Amygdala (tissue), 56 donors: ENCODE measurements around the gene TMEM167A.
A peak's percentile ranks its signal among the peaks of the same experiment; 100 is the strongest.

Source experiments
- DNase-seq, 56 donors: peaks; one replicate each; lab custom pipeline; 2025; lab: John Stamatoyannopoulos, UW

The TMEM167A gene, protein sequence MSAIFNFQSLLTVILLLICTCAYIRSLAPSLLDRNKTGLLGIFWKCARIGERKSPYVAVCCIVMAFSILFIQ

DNA sequence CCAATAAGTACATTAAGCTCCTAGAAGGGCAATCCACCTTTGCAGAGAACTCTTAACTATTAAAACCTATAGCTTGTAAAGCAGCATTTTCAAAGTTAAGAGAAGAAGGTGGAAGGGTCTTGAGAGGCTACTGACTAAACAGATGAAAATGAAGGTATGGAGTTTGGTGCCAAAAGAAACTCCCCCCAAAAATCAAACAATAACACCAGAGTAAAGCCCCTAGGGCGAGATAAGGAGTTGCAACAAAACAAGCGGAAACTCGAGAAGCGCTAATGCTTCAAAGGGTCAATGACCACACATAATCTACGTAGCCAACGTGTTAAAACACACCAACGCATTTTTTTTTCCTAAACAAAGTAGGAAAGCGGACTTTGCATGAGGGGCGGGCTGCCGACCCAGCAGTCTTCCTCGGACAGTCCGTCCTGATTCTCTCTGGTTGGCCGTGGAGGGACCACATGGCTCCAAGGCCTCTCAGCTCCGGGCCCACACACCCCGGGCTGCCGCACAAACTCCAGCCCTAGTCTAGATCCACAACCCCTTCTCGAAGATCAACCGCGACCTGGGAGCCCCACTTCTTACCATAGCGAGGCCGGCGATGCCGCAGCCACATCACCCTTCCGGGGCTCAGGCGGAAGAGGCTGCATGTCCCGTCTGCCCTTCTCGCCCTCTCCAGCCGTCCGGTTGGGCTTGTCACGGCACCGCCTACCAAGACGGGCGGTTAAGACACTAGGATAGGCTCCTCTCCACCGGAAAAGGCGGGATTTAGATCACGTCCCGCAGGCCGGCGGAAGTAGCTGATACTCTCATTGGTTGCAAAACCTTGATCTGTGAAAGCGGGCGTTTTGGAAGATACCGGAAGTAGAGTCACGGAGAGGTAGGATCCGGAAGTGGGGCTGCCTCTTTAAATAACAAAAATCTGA is at the start of gene TMEM167A, which contains the start of gene XRCC4:
TSS of gene TMEM167A (minus strand) at position 653 of the 920 bp plus-strand sequence. CDS start at position 582, 71 bp downstream.
TSS of gene XRCC4 (plus strand) at position 806 of the 920 bp plus-strand sequence. CDS start 27,373 bp downstream, outside the sequence.
- DNase-seq, result peak; percentile 38 to 99 (median 96)

DNA sequence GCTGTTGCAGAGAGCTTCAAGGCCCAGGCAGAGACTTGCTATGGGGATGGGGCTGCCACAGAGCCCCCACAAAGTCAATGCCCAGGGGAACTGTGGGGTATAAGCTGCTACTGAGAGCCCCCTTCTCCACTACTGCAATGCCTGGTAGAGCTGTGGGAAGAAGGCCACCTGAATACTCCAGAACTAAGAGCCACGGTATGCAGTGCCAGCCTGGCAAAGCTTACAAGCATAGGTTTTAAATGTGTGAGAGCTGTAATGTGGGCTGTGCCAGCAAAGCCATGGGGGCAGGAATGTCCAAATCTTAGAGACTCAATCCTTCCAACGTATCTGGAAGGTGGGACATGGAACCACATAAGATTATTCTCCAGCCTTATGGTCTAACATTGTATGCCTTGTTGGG is 49.3 kb upstream of the TMEM167A start:
- DNase-seq, result no peak

DNA sequence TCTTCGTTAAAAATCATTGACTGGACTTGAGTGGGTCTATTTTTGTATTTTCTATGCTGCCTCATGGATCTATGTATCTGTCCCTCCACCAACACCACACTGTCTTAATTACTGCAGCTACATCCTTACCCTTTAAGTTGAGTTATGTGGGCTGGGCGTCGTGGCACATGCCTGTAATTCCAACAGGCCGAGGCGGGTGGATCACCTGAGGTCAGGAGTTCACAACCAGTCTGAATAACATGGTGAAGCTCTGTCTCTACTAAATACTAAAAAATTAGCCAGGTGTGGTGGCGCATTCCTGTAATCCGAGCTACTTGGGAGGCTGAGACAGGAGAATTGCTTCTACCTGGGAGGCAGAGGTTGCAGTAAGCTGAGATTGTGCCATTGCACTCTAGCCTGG is 48.4 kb upstream of the TMEM167A start:
- DNase-seq, result no peak

DNA sequence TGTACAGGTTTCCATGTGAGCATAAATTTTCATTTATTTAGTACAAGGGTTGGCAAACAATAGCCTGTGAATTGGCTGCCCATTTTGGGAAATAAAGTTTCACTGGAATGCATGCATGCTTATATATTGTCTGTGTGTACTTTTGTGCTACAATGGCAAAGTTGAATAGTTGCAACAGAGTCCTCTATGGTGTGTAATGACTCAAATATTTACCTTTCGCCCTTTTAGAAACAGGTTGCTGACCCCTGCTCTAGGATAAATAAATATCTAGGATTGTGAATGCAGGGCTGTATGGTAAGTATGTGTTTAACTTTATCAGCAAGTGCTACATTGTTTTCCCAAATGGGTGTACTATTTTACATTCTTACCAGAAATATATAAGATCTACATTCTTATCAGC is 47.4 kb upstream of the TMEM167A start:
- DNase-seq, result no peak

DNA sequence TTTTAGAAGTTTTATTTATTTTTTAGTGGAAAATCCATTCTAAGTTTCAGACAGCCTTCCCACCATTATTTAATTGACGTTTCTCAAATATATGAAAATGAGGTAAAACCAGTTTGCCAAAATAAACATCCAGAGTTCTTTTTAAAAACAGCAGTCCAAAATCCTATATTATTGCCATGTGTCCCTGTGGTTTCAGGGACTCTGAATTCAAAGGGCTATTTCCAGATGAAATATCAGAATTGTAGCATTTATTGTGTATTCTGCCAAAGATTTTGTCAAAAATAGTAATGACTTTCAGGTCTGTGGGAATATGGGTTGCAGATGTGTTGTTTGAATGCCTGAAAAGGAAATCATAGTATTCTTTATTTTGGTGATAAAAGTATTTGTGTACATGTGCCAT is 41.8 kb upstream of the TMEM167A start:
- no peak for DNase-seq

DNA sequence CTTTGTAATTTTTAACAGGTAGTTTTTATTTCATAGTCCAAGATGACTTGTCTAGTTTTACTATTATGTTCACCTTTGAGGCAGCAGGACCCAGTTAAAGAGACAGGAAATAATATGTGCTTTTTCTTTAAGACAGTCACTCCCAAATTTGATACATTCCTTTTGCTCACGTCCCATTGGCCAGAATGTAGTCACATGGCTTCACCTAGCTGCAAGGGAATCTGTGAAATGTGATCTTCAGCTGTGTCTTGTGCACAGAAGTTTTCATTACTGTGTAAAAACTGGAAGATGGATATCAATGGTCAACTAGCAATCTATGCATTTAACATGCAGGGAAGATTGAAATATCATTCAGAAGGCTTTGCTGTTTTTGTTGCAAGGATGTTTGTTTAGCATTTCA is 41.3 kb upstream of the TMEM167A start:
- DNase-seq, result no peak

DNA sequence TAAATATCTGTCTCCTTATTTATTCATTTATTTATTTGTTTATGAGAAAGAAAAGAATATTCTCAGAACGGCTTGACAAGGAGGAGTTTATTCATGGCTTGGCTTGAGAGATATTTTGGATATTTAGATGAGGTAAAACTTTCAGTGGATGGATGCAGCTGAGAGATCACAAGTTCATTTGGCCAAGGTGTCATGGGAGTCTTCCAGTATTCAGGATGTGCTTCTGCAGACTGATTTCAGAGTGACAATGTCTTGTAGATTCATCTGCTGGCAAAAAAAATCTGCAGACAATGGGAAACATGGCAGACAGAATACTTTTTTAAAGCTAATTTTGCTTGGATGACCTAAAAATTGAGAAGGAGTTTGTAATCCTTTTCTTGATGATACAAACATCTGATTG is 38.6 kb upstream of the TMEM167A start:
- DNase-seq, result no peak

DNA sequence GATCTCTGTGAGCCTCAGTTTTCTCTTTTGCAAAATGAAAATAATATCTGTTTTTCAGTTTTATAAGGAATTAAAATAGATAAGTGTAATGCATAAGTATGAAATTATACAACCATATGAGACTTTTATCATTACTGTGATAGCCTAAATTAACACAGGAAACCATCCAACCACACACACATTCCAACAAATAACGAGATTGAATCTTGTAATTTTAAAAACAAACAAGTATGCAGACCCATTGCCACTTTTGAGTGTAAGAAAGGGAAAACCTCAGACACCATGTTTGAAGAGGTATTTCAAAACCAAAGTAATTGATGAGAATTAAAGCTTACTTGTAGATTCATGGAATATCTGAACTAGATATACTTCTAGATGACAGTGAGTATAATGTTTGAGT is 32.2 kb upstream of the TMEM167A start:
- no peak for DNase-seq

DNA sequence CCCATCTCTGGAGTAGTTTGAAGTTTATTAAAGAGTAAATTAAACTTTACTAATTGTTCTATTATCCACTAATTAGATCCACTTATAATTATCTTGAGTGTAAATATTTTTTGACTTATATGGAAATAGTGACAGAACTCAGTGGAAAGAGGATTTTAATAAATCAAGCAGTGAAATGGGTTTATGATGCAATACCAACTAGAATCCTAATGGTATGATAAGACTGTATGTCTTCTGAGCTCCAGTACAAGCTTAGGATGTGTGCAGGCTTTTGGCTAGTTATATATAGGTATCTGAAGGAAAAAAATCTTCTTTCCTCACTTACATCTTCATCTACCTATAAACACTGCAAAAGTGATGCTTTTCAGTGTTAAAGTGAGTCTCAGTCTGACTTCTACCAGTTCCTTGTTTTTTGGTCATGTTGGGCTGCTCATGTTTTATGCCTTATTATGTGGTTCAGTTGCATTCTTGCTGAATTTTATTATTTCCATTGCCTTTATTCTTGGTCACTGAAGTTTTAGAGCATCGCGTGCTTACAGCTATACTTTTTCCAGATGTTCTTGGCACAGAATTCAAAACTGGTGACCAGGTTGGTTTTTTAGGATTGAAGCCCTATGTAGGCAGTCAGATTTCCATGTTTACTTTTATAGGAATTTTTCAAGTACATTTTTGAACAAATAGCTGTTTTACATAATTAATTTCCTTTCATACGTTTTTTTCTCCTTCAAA is 30.7 kb upstream of the TMEM167A start:
- DNase-seq, result no peak

DNA sequence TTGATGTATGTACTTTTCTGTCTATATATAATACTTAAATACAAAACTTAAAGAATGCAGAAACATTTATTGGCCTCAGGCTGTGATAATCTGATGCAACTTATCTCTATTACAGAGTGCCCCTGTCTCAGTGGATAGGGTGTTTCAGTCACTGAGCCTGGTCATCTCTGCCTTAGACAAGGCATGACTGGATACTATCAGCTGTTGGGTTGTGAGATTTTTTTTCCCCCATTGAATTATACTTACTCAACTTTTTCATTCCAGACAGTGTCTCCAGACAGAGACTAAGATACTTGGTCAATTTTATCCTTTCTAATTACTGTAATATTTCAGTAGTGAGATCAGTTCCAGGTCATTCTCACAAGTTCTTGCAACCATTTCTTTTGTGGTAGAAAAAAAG is 26.8 kb upstream of the TMEM167A start:
- no peak for DNase-seq

DNA sequence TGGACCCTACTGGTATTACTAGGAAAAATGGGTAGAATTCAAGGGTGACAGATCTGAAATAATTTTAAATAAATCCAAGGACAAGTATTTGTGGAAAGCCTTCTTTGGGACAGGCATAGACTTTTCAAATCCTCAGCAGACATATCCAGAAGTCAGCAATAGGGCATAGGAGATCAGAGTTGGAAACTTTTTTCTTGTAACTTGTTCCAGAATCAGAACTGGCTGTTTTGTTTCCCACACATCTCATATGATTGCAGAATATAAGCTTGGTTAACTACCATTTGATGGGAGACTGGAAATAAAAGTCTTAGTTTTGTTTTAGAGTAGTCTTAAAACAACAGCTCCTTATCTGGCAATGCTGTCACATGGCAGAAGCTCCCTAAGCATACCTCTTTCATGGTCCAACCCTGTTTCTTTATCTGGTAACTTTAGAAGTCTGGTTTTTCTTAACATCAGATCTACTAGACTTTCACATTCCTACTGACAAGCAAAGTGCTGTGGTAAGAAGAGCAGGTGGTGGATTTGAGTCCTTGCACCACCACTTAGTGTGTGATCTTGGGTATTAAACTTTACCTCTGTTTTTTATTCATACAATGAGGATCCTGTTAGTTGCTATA is 25.3 kb upstream of the TMEM167A start:
- DNase-seq, result no peak

DNA sequence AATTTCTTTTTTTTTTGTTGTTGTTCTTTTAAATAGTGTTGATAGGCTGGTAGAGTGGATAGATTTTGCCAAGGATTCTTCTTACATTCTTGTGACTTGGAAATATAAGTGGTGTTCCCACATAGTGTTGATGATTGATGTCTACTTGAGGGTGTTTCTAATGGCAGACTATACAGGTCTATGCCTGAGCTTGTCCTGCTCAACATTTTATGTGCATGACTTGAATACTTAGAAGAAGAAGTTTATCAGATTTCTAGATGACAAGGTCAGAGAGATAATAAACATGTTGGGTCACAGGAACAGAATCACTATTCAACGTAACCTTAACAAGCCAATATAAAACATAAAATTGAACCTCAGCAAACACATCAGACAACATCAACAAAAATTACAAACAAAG is 24.3 kb upstream of the TMEM167A start:
- no peak for DNase-seq

DNA sequence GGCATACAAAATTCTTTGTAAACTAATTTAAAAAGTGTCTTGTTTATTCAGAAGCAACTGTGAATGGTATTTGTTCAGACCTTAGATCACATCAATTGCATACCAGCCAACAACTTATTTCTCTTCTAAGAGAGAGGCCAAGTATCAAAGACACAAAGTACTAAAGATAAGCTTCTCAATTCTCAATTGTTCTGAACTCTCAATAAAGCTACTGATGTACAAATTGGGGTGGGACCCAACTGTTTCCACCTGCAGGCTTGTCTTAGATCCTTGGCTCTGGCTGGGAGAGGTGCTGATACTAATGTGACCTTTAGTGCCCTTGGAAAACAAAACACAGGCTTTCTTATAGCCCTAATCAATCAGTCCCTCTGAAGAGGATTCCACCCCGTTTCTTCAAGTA is 22.3 kb upstream of the TMEM167A start:
- DNase-seq, result no peak

DNA sequence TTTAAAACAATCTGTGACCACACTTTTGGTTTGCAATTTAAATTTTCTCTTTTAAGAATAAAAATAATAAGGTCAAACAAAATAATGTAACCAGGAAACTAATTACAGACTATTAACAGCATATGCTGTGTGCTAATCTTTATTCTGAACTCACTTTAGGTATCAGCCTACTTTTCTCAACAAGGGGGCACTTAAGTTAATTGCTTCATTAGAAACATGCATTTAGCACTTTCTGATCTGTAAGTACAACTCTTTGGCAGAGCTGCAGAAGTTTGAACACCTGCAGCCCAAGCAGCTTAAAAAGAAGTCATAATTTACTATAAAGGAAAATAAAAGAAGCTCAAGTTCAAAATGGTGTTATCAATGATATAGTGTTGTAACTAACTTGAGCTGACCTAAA is 21.8 kb upstream of the TMEM167A start:
- no peak for DNase-seq

DNA sequence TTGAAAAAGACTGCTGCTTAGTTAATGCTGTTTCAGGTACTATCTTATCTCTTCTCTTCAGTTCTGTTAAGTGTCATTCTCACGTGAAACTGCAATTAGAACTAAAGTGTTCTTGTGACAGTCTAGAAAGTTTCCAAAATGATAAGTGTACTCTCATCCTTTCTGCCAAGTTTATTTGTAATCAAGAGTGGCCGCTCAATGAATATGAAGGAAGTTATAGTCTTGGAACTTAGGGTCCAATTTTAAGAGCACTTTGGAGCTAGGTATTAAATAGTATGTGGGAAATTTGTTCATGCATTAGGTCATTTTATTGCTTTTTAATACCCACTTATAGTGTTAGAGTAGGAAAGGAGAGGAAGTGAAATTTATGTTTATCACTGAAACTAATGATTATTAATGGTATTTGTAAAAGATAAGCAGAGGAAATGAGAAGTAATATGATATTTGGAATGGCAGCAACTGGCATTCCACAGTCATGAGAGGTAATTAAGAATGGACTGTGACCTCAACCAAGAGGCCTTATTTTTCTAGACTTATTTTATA is 20.6 kb upstream of the TMEM167A start:
- no peak for DNase-seq

DNA sequence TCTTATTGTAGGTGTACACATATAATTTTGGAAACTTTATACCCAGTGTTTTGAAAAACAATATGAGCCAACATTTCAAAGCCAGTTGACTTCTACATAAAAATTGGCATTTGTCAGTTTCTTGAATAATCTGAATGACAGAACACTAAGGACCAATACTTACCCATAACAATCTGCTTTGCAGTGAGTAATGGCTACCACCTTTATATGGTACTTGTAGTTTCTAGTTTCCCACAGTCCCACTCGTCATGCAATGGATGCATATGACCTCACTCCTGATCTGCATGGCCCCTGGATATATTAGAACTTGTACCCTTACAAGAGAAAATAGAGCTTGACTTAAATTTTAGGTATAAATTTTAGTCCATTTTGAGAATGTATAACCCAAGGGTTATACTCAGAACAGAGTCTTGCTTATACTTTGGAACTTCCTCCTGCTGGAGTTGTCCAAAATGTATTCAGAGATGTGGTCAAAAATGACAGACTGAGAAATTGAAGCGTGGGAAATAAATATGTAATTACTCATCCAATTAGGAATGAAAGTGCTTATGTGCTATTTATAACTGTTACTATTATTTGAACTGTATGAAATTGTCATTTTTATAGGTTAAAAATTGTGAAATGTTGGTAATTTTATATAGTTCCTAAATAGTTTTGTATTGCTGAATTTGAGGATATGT is 19.6 kb upstream of the TMEM167A start:
- DNase-seq, result no peak

DNA sequence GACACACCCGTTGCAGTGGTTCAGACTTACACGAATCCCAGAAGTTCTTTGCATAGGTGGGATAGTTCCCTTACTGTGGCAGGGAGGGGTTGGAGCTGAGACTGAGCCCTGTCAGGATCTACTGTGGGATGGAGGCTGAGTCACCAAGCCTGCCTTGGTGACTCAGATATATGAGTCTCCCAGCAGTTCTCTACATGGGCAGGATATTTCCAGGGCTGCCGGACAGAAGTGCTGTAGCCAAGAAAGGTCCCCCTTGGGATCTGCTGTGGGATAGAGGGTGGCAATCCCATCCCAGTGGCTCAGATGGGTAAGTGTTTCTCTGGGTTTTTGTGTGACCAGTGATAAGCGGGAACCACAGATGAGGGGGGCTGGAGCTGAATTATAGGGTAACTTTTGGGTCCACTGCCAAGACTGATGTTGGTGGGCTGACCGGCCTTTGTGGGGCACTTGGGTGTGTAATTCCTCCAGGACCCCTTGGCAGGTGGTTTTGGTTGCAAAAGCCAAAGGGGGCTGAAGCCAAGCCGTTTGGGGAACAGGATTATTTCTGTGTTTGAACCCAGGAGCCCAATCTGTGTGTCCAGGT is 18.9 kb upstream of the TMEM167A start:
- DNase-seq, result peak in 1 of 56 donors; percentile 2

DNA sequence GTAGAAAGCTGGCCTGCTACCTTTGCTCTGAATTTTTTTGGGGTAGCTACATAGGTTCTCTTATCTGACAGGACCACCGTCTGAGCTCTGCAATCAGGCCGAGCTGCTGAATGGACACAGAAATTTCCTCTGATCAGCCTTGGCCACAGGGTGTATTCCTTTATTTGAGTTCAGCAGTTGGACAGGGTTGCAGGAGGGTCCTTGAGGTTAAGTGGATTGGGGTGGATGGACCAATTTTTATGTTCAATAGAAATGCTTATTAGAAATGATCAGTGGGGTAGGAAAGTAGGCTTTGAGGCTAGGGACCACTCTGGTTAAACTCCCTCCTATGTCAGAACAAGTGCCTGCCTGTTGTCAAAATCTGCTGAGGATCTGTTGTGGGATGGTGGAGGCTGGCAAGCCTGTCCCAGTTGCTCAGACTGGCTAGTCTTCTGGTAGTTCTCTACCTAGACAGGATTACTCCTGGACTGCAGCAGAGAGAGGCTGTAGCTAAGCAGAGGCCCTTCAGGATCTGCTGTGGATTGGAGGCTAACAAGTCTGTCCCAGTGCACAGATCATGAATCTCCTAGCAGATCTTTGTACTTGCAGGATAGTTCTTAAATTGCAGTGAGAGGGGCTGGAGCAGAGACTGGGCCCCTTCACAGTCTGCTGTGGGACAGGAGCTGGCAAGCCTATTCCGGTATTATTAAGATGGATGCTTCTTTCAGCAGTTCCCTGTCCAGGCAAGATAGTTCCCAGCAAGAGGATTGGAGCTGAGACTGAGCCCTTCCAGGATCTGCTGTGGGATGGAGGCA is 18.2 kb upstream of the TMEM167A start:
- no peak for DNase-seq

DNA sequence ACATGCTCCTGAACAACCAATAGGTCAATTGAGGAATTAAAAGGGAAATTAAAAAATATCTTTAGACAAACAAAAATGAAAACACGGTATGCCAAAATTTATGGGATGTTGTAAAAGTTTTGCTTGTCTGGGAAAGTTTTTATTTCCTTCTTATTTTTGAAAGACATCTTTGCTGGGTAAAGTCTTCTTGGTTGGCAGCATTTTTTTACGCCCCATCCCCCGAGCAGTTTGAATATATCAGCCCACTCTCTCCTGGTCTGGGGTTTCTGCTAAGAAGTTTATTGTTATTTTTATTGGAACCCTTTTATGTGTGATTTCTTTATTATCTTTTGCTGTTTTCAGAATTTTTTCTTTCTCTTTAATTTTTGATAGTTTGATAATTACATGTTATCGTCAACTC is 16.5 kb upstream of the TMEM167A start:
- no peak for DNase-seq
